ENCODE results near the gene MAP3K10.

Gene MAP3K10

DNA sequence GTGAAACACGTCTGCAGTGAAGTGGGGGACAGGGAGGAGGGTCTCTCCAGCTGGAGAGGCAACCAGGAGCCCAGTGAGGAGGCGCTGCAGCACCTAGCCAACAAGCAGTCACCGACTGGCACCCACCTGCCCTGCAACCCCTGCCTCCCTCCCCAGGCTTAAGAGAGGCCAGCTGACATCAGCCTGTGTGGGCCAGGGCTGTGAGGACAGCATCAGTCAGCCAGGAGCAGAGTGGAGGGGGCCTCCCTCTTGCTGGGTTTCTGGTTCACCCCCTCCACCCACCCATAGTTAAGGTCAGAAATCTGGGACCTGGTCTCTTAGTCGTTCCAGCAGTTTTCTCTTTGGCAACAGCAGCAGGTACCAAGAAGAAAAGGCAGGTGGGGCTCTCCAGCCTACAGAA lies 60.8 kb downstream of the MAP3K10 start:
- DNase-seq: no peak

DNA sequence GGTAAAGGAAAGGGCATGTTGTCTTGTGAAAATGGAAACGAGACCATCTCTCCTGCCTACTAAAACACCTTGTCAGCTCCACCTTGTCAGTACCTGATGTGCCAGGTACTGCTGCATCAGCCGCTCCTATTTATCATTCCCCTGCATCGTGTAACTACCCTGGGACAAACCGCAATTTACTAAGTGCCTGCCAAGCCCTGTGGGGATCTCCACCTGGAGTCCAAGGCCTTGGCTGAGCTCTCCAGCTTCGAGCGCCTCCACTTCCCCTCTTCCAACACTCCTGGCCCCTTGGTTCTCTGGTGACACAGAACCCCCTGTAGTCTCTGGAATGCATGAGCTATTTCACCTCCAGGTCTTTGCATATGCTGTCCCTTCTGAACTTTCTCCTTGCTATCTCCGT lies 61.2 kb downstream of the MAP3K10 start:
- no peak for DNase-seq

DNA sequence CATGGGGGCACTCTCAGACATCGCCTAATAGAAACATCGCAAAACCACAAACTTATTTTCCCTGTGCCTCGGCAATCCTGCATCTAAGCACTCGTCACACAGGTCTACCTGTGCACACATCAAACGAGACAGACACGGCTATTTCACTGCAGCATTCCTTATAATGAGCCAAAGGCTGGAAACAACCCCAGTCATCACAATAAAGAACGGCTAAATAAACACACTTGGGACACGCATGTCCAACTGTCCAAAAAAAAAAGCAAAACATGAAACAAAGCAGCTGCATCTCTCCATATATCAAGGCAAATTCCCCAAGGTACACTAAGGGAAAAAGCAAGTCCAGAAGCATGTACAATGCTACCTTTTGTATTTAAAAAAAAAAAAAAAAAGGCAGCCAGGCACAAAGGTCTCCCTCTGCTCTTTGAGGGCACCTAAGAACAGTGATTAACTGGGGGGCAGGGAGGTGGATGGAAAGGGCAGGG lies 62.4 kb downstream of the MAP3K10 start:
- peak; percentile 52 for DNase-seq

DNA sequence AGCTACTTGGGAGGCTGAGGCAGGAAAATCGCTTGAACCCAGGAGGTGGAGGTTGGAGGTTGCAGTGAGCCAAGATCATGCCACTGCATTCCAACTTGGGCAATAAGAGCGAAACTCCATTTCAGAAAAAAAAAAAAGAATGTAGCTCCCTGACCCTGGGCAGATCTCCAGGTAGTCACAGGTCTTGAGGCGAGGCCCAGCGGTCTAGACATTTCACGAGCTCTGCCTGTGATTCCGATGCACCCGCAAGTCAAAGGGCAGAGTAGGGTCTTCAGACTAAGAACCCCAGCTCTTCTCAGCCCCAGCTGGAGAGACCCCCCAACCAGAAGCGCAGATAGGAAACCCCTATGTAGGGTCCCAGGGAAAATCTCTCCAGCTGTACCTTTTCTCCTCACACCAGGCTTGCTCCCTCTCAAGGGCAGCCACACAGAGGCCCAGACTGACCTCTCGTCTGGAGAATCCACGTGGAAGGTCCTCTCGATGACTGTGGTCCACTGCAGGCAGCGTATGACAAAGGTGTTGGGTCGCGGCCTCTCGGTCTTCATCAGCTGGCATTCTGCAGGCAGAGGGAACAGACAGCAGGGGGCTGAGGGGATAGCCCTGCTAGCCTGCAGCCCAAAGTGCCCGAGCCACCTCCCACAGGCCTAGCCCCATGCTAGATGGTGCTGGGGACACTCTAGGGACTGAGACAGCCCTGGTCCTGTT lies 63.6 kb downstream of the MAP3K10 start:
- no peak for DNase-seq

DNA sequence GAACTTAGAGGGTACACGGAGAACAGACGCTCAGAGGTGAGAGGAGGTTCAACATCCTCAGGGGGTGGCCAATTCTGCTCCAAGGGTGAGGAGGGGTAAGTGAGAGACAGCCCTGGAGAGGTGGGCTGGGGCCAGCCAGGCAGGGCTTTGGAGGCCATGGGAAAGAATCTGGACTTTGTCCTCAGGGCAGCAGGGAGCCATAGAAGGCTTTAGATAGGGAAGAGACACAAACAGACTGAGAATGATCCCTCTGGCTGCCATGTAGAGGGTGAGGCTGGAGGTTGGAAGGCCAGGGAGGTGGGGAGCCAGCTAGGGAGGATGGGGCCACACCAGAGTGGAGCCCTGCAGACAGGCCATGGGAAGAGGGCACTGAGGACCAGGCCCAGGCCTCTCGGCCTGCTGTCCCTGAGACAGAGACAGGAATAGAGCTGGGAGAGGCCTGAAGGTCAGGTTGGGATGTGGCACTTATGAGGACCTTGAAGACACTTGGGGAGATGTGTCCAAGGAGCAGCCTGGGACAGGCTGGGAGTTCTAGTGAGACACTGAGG lies 64.5 kb downstream of the MAP3K10 start:
- DNase-seq: no peak

DNA sequence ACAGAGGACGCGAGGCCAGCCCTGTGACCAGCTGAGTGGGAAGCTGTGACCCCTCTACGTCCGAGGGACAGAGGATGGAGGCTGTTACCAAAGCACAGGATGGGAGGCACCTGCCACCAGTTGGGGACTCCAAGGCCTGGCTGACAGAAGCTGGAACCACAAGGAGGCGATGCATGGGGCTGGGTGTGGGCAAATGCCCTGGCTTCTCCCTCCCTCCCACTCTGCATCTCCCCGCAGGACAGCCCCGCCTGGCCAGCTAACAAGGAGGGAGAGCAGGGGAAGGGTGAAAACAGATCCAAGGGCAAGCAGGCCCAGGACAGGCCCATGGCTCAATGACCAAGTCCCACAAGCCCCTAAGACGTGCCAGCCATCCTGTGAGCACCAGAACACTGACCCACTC lies 65.3 kb downstream of the MAP3K10 start:
- DNase-seq: no peak

DNA sequence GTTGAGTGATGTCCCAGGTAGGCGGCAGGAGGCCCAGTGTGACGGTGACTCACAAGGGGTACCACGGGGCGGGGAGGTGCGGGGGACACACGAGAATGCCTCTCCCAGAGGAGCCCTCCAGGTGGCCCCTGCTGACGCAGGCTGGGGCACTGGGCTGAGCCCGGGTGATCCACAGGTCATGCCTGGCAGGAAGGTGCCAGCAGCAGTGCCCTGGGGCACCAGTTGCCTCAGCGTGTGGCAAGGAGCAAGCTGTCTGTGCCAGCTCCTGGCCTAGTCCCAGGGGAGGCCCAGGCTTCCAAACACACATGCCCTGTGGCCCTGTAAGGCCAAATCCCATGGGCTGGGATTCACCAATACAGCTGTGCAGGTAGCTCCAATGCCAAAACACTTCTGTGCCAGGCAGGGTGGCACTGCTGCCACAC lies 65.9 kb downstream of the MAP3K10 start:
- no peak for DNase-seq

DNA sequence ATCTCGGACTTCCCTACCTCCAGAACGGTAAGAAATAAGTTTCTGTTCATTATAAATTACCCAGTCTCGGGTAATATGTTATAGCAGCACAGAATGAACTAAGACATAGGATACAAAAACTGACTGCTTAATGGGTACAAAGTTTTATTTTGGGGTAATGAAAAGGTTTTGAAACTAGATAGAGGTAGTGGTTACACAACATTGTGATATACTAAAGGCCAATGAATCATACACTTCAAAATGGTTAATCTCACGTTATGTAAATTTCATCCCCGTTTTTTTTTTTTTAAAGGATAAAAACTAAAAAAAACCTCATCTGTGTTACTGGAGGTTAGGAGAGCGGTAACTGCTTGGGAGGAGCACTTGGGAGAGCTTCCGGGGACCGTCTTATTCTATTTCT lies 70.4 kb downstream of the MAP3K10 start:
- DNase-seq: no peak

DNA sequence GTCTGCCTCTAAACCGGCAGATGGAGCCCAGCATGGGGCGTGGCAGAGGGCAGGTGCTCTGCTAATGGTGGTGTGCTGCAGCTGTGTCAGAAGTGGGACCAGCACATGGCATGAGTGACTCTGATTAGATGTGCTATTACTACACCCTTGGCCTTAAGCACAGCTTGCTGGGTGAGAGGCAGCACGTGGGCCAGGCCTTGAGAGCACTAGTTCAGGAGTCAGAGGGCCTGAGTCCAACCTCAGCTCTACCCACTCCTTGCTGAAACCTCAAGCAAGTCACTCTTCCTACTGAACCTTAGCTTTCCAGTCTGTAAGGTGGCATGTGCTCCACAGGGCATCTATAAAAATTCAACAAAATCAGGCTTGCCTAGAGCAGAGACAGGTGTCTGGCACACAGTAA lies 71.2 kb downstream of the MAP3K10 start:
- no peak for DNase-seq

DNA sequence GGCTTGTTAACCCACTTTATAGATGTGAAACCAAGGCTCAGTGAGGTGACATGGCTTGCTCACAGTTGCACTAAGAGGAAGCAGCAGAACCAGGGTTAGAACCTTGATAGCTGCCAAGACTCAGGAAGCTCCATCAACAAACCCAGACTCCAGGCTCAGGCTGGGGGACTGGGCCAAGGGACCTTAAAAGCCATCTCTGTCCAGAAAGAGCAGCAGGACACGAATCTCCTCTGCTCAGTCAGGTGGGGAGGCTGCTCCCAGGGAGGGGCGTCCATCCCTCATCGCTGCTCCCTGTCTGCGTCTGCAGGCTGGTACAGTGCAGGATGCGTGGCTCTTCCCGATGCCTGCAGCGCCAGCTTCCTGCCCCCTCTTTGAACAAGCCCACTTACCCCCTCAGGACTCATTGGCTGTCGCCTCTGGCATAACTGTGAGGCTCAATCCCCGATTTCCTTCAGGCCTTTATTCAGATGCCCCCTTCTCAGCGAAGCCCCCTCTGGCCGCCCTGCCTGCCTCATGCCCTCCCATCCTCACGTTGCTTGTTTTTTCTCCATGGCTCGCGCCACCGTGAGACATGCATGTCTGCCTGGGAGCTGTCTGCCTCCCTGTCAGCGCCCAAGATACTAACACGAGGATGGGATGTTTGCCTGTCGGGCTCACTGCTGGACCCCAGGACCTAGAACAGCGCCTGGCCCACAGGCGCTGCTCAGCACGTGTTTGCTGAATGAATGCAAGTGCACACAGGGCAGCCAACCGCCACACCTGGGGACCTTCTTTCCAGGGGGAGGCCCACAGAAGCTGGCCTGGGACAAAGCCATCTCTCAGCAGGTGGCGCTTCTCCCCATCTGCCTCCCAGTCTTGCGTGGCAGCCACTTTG lies 72.5 kb downstream of the MAP3K10 start:
- DNase-seq: no peak

DNA sequence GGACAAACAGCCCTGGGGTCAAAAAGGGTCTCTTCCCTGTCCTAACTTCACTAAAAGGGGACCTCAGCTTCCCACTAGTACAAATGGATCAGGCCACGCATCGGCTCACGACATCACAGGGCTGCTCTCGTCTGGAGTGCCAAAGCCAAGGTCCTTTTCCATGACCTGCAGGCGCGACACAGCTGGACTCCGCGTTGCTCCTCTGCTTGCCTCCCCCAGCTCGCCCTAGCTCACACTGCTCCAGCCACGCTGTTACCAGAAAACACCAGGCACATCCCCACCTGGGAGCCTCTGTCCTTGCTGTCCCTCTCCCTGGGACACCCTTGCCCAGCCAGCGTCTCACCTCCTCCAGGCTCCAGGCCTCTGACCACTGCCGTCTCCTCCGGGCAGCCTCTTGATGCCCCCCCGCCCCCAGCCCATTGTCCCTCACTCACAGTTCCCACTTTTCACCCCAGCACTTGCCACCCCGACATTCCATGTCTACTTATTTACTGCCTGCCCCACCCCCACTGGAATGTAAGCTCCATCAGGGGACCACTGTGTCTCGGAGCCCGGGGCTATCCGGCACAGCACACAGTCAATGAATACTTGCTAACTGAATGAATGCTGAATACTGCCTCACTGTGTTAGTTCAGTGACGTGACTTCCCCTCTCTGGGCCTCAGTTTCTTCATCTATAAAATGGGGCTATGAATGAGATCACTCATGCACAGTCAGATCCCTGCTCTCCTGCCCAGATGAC lies 73.3 kb downstream of the MAP3K10 start:
- no peak for DNase-seq
